ENCODE results near the gene NT5C3A. TPM values are rescaled to one million over a fixed set of nuclear protein-coding genes. Genes with fewer than 3 reads are reported as not detected.

The NT5C3A gene
- total RNA-seq, 4 donors from 2014 or later: 9.0 to 115 (median 55.7) TPM

GRCh38 chr7:33048257-33048656 is 14.3 kb downstream of the NT5C3A start:
- intact Hi-C loops (cut with DNase I; ENCODE audit: low total_unique reads) (no loop called here), in situ Hi-C loops (cut with MboI; ENCODE audit: low pct_ligation_motif_present in 1 of 4, low pct_unique_long_range_greater_than_20kb in 1 of 4, low sequenced_read_pairs in 3 of 4) (no loop called here)
- 93 to 94% methylated on average over 3 of the region's 3 CpGs for WGBS, 2 donors (ENCODE audit: low coverage in 1 of 2)
- peaks cover 9 to 82% (median 39%) of the 10 kb centered on the region in 4 donors for H3K4me1 ChIP-seq
- H3K4me3 ChIP-seq: no peak overlapping the region
- H3K9me3 ChIP-seq: no peaks in the 10 kb centered on the region
- H3K27ac ChIP-seq: no peak overlapping the region
- no peaks in the 10 kb centered on the region for H3K36me3 ChIP-seq
- no peak for DNase-seq
- no peaks in the 10 kb centered on the region for H3K27me3 ChIP-seq
- TF ChIP-seq POLR2AphosphoS5 (IDR thresholded peaks at IDR 0.05) (no peak), EP300 (IDR thresholded peaks at IDR 0.05; ENCODE audit: low read depth) (no peak)

- H3K4me3 ChIP-seq: peak overlapping the region in 1 of 4 donors; percentile 5
- DNase-seq: no peak
- H3K4me1 ChIP-seq: peaks cover 14 to 93% (median 46%) of the 10 kb centered on the region in 4 donors
- in situ Hi-C loops (cut with MboI; ENCODE audit: low pct_ligation_motif_present in 1 of 4, low pct_unique_long_range_greater_than_20kb in 1 of 4, low sequenced_read_pairs in 3 of 4) (no loop called here), intact Hi-C loops (cut with DNase I; ENCODE audit: low total_unique reads) (no loop called here)
- H3K27ac ChIP-seq: peak overlapping the region; percentile 75 to 89 (median 84)
- 23 to 38% methylated on average over 2 of the region's 2 CpGs for WGBS, 2 donors (ENCODE audit: low coverage in 1 of 2)
- no peaks in the 10 kb centered on the region for H3K27me3 ChIP-seq
- no peaks in the 10 kb centered on the region for H3K9me3 ChIP-seq
- H3K36me3 ChIP-seq: no peaks in the 10 kb centered on the region
- TF ChIP-seq POLR2A (IDR thresholded peaks at IDR 0.05) (no peak), POLR2AphosphoS5 (IDR thresholded peaks at IDR 0.05) (peak in 1 of 3 donors; percentile 43), EP300 (IDR thresholded peaks at IDR 0.05; ENCODE audit: low read depth) (no peak)
- TF ChIP-seq, protein P1, sequence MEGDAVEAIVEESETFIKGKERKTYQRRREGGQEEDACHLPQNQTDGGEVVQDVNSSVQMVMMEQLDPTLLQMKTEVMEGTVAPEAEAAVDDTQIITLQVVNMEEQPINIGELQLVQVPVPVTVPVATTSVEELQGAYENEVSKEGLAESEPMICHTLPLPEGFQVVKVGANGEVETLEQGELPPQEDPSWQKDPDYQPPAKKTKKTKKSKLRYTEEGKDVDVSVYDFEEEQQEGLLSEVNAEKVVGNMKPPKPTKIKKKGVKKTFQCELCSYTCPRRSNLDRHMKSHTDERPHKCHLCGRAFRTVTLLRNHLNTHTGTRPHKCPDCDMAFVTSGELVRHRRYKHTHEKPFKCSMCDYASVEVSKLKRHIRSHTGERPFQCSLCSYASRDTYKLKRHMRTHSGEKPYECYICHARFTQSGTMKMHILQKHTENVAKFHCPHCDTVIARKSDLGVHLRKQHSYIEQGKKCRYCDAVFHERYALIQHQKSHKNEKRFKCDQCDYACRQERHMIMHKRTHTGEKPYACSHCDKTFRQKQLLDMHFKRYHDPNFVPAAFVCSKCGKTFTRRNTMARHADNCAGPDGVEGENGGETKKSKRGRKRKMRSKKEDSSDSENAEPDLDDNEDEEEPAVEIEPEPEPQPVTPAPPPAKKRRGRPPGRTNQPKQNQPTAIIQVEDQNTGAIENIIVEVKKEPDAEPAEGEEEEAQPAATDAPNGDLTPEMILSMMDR (IDR thresholded peaks at IDR 0.05): no peak
These were observed 17.6 kb downstream of the NT5C3A start for GRCh38 chr7:33044986-33045385.

GRCh38 chr7:33044401-33044718 is 18.2 kb downstream of the NT5C3A start:
- intact Hi-C loops (cut with DNase I; ENCODE audit: low total_unique reads): no loop called here
- peak overlapping the region in 1 of 4 donors; percentile 20 for H3K4me3 ChIP-seq

GRCh38 chr7:33043501-33044400 is 18.8 kb downstream of the NT5C3A start:
- intact Hi-C loops (cut with DNase I; ENCODE audit: low total_unique reads): no loop called here
- TF ChIP-seq EP300 (IDR thresholded peaks at IDR 0.05; ENCODE audit: low read depth) (no peak), POLR2AphosphoS5 (IDR thresholded peaks at IDR 0.05) (no peak), POLR2A (IDR thresholded peaks at IDR 0.05) (no peak)
- TF ChIP-seq, protein P1 (IDR thresholded peaks at IDR 0.05): no peak
- Histone ChIP-seq H3K9me3 (no peaks in the 10 kb centered on the region), H3K27ac (peak overlapping the region; percentile 75 to 89 (median 84)), H3K36me3 (no peaks in the 10 kb centered on the region), H3K4me1 (peaks cover 14 to 90% (median 48%) of the 10 kb centered on the region in 4 donors), H3K4me3 (peak overlapping the region in 1 of 4 donors; percentile 20), H3K27me3 (no peaks in the 10 kb centered on the region)
- WGBS, 2 donors (ENCODE audit: low coverage in 1 of 2): 49 to 60% methylated on average over 6 of the region's 6 CpGs
- in situ Hi-C loops (cut with MboI; ENCODE audit: low pct_ligation_motif_present in 1 of 4, low pct_unique_long_range_greater_than_20kb in 1 of 4, low sequenced_read_pairs in 3 of 4): no loop called here
- no peak for DNase-seq

More at GRCh38 chr7:33044401-33044718, 18.2 kb downstream of the NT5C3A start:
- in situ Hi-C loops (cut with MboI; ENCODE audit: low pct_ligation_motif_present in 1 of 4, low pct_unique_long_range_greater_than_20kb in 1 of 4, low sequenced_read_pairs in 3 of 4): no loop called here
- Histone ChIP-seq H3K27me3 (no peaks in the 10 kb centered on the region), H3K4me1 (peaks cover 14 to 88% (median 45%) of the 10 kb centered on the region in 4 donors), H3K9me3 (no peaks in the 10 kb centered on the region), H3K27ac (peak overlapping the region; percentile 75 to 89 (median 84)), H3K36me3 (no peaks in the 10 kb centered on the region)
- TF ChIP-seq POLR2A (IDR thresholded peaks at IDR 0.05): no peak
- TF ChIP-seq POLR2AphosphoS5 (IDR thresholded peaks at IDR 0.05): peak in 2 of 3 donors; percentile 31 to 59
- TF ChIP-seq, protein P1 (IDR thresholded peaks at IDR 0.05): peak; percentile 16 to 79 (median 43)
- DNase-seq: no peak
- WGBS, 2 donors (ENCODE audit: low coverage in 1 of 2): 46 to 52% methylated on average over 3 of the region's 3 CpGs

All from transverse colon (tissue), 4 donors.